Measurements from ENCODE around the gene ST3GAL3.

DNA sequence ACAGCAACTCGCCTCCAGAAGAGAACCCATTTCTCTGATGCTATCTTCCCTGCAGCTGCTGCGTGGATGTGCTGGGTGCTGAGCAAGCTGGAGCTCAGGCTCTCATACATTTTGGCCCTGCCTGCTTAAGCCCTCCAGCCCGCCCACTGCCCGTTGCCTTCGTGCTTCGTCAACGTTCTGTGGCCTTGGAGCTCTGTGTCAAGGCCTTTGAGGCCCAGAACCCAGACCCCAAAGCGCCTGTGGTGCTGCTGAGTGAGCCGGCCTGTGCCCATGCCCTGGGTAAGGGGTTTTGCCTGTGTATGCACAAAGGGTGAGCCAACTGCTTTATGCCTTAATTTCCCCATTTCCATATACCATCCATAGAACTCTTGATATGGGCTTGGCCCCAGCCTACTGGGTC is 263.6 kb downstream of the ST3GAL3 start:
- TF ChIP-seq, protein P1, sequence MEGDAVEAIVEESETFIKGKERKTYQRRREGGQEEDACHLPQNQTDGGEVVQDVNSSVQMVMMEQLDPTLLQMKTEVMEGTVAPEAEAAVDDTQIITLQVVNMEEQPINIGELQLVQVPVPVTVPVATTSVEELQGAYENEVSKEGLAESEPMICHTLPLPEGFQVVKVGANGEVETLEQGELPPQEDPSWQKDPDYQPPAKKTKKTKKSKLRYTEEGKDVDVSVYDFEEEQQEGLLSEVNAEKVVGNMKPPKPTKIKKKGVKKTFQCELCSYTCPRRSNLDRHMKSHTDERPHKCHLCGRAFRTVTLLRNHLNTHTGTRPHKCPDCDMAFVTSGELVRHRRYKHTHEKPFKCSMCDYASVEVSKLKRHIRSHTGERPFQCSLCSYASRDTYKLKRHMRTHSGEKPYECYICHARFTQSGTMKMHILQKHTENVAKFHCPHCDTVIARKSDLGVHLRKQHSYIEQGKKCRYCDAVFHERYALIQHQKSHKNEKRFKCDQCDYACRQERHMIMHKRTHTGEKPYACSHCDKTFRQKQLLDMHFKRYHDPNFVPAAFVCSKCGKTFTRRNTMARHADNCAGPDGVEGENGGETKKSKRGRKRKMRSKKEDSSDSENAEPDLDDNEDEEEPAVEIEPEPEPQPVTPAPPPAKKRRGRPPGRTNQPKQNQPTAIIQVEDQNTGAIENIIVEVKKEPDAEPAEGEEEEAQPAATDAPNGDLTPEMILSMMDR (IDR thresholded peaks at IDR 0.05): no peak
- TF ChIP-seq POLR2A (IDR thresholded peaks at IDR 0.05) (no peak), POLR2AphosphoS5 (IDR thresholded peaks at IDR 0.05) (no peak)

Measured in breast epithelium (tissue), 3 donors.